ENCODE measurements around the gene KMT2B.
"Not testable (repeated sequence)": the region's sequence is repeated elsewhere in the genome, so short reads cannot be mapped to it uniquely, and the experiment has no call there.

KMT2B gene

DNA sequence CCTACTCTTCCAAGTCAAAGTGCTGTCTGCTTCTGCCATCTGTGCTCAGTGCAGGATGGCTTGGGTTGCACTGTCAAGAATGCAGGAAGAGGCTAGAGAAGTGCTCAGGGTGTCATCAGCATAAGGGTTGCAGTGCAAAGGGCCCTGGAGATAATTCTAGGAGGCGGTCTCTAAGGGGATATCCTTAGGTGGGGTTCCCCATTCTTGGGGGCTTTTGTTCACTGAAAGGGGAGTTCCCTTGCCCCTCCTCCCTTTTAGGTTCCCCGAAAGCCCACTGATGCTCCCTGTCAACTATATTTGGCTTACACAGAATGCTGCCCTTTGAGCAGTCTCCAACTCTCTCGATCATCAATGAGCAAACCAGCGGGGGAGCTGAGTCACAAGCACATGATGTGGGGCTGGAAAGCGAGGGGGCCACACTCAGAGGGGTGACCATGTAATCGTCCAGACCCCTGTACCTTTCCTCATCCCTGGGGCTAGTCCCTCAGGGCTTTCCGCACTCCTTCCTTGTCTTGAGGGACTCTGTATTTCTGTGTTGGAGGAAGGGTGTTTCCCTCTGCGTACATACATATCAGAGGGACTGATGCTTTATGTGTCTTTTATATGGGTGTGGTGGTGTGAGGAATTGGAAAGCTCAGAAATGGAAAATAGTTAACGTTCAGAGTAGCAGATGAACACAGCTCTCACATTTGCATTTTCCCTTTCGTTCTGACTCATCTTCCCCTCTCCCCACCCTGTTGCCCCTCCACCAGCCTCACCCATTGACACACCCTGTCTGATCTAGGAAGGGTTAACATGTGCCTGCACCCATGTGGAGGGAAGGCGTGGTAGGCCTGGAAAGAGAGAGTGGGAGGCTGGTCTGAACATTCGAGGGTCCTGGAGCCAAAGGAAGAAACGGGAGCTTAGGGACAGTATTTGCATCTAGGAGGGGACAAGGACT, 6.7 kb upstream of the KMT2B start:
- in situ Hi-C loops (cut with MboI; ENCODE audit: low sequenced_read_pairs): no loop called here

DNA sequence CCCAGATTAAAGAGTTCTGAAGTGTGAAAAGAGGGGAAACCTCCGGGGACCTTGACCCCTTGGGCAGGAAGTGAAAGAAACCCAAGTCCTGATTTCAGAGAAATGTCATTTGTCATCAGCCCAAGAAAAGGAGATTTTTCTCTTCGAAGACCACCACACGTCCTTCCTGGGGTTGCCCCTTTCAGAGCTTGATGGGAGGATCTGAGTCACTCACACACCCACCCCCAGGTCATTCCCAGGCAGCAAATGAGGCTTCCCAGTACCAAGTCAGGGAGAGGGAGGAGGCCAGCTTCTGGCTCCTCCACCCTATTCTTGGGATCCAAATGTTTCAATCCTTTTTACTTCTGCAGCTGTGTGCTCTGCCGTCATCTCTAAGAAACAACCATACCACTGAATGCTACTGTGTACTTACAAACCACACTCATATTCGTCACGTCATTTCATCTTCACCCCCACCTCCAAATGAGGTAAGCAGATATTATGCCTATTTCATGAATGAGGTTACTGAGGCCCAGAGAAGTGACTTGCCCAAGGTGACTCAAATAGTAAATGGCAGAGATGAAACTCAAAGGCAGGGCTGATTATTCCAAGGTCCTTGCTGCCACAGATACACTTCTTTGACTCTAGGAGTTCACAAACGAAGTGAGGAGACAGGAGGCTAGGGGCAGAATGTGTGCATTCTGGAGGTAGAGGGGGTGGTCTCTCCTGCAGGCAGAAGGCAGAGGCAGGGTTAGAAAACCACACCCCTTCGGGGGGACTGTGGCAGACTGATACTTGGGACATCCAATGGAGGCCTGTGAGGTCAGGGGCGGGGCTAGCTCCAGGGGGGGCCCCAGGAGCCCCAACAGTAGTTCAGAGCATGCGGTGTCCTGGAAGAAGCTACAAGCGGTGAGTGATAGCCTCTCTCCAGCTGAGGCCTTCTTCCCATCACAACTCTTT, 5.0 kb upstream of the KMT2B start:
- in situ Hi-C loops (cut with MboI; ENCODE audit: low sequenced_read_pairs): no loop called here

- in situ Hi-C loops (cut with MboI; ENCODE audit: low sequenced_read_pairs): no loop called here
Observed at GRCh38 chr19:35713506-35713850, 4.3 kb upstream of the KMT2B start.

DNA sequence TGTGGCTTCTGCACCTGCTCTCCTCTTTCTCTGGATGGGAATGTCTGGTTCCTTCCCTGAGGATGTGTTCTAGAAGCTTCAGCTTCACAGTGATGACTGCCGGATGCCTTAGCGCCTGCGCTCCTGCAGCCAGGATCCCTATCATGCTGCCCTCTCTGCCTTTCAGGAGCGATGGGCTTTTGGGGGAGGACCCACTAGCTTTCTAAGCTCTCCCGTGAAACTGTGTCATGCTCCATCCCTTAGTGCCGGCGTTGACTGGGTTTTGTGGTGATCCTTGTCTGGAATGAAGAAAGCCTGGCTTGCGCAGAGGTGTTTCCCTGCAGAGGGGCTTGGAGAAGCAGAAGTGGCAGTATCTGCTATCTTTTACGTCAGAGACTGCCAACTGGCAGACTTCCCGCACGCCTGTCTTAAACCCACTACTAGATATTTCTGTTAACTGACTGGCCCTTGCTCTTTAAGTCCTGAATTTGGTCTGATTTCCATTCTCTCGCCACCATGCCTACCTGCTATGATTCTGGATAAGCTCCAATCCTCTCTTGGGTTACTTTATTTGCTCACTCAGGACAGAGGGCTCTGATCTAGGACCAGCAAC, 3.8 kb upstream of the KMT2B start:
- in situ Hi-C loops (cut with MboI; ENCODE audit: low sequenced_read_pairs): no loop called here

- in situ Hi-C loops (cut with MboI; ENCODE audit: low sequenced_read_pairs): no loop called here
Observed at GRCh38 chr19:35714601-35715354, 3.0 kb upstream of the KMT2B start.

DNA sequence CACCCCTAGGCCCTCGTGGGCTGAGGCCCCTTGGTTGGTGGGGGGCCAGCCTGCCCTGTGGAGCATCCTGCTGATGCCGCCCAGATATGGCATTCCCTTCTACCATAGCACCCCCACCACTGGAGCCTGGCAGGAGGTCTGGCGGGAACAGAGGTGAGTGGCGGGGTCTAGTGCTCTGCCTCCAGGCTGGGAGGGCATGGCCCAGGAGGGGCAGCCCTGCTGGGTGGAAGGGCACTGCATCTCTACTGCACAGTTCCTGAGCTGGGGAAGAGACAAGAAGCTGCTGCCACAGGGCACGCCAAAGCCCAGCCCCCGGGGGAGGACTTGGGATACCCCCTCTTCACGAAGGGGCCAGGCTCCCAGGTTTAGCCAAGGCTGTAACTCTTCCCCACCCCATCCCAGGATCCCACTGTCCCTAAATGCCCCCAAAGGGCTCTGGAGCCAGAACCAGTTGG, 2.4 kb upstream of the KMT2B start:
- in situ Hi-C loops (cut with MboI; ENCODE audit: low sequenced_read_pairs): no loop called here

- in situ Hi-C loops (cut with MboI; ENCODE audit: low sequenced_read_pairs): no loop called here
Observed at GRCh38 chr19:35715981-35716800, 1.6 kb upstream of the KMT2B start.

DNA sequence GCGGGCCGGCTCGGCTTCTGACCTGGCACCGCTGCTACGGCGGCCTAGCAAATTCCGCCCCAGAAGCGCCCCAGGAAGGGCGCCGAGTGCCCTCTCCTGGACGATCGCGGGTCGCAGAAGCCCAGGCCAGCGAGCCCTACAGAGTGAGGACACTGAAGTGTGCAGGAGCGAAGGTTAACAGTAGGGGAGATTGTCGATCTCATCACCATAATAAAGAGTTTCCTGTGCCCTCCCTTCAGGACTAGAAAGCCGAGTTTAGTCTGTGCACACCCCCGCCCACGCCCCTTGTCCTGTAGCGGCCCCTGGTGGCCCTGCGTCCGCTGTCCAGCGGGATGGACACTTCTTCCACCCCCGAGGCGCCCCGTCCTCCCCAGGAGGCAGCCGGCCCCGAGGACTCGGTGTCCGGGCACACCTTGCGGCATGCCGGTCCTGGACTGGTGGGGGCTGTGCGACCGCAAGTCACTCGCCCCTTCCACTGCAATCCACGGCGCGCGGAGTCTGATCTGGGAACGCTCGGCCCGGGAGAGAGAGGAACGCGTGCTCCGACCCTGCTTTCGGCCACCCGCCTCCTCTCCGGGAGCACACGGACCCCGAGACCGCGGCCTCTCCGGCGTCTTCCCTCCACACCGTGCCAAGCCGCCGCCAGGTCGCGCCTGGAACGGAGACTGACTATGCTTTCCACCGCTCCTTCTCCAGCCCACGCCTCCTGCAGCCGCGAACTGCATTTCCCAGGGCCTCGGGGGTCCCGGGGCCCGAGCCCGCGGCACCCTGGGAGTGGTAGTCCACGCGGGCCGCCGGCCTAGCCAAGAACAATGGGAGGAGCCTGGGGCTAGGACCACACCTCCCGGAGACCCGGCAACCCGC, 770 bp upstream of the KMT2B start:
- in situ Hi-C loops (cut with MboI; ENCODE audit: low sequenced_read_pairs): no loop called here

DNA sequence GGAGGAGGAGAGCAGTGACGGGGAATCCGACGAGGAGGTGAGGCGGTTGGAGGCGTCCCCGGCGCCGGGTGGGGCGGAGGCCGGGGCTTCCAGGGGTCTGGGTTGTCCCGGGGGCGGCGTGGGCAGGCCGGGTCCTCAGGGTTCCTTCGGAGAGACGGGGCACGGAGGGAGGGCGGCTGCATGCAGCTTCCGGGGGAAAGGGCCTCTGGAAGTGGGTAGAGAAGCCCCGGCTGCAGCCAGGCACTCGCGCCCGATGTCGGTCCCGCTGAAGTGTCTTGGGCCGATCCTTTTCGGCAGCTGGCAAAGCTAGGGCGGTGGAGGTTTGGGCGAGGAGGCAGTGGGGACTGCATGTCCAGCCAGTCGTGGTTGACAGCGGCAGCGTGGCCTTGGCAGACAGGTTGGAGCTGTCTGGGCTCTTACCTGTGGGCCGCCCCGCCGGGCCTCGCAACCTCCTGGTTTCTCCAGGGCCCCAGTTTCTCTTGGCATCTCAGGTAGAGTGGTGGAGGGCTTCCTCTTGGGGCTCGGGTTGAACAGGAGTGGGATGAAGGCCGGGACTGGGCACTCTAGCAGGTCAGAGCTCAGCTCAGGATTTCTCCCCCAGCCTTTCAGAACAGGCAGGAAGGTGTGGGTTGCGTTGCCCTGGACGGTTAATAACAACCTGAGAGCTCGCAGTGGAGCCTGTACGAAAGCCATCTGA, 690 bp downstream of the KMT2B start:
- in situ Hi-C loops (cut with MboI; ENCODE audit: low sequenced_read_pairs): no loop called here

DNA sequence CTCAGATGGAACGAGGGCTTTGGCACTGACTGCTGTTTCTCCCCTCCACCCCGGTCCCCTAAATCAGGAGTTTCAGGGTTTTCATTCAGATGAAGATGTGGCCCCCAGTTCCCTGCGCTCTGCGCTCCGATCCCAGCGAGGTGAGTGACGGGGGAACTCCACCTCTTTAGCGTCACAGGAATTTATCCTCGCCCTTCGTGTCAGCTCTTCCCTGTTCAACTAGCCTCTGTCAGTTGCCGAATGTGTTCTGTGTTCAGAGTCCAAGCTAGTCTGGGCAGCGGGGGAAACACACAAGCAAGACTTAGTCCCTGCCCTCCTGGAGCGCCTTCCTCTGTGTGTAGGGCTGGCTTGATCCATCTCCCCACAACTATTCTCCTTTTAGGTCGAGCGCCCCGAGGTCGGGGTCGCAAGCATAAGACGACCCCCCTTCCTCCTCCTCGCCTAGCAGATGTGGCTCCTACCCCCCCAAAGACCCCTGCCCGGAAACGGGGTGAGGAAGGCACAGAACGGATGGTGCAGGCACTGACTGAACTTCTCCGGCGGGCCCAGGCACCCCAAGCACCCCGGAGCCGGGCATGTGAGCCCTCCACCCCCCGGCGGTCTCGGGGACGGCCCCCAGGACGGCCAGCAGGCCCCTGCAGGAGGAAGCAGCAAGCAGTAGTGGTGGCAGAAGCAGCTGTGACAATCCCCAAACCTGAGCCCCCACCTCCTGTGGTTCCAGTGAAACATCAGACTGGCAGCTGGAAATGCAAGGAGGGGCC, 1.8 kb downstream of the KMT2B start:
- in situ Hi-C loops (cut with MboI; ENCODE audit: low sequenced_read_pairs): no loop called here

DNA sequence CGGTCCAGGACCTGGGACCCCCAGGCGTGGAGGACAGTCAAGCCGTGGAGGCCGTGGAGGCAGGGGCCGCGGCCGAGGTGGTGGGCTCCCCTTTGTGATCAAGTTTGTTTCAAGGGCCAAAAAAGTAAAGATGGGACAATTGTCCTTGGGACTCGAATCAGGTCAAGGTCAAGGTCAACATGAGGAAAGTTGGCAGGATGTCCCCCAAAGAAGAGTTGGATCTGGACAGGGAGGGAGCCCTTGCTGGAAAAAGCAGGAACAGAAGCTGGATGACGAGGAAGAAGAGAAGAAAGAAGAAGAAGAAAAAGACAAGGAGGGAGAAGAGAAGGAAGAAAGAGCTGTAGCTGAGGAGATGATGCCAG, 2.3 kb downstream of the KMT2B start:
- in situ Hi-C loops (cut with MboI; ENCODE audit: low sequenced_read_pairs): no loop called here

- in situ Hi-C loops (cut with MboI; ENCODE audit: low sequenced_read_pairs): no loop called here
Observed at GRCh38 chr19:35720648-35721047, 2.8 kb downstream of the KMT2B start.

DNA sequence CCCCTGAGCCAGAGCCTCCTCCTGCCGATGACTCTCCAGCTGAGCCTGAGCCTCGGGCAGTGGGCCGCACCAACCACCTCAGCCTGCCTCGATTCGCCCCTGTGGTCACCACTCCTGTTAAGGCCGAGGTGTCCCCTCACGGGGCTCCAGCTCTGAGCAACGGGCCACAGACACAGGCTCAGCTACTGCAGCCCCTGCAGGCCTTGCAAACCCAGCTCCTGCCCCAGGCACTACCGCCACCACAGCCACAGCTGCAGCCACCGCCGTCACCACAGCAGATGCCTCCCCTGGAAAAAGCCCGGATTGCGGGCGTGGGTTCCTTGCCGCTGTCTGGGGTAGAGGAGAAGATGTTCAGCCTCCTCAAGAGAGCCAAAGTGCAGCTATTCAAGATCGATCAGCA, 3.6 kb downstream of the KMT2B start:
- in situ Hi-C loops (cut with MboI; ENCODE audit: low sequenced_read_pairs): no loop called here

- in situ Hi-C loops (cut with MboI; ENCODE audit: low sequenced_read_pairs): no loop called here
Observed at GRCh38 chr19:35722461-35722860, 4.7 kb downstream of the KMT2B start.

- in situ Hi-C loops (cut with MboI; ENCODE audit: low sequenced_read_pairs): no loop called here
Observed at GRCh38 chr19:35722897-35723296, 5.1 kb downstream of the KMT2B start.

GRCh38 chr19:35723671-35724070, 5.9 kb downstream of the KMT2B start:
- in situ Hi-C loops (cut with MboI; ENCODE audit: low sequenced_read_pairs): no loop called here

DNA sequence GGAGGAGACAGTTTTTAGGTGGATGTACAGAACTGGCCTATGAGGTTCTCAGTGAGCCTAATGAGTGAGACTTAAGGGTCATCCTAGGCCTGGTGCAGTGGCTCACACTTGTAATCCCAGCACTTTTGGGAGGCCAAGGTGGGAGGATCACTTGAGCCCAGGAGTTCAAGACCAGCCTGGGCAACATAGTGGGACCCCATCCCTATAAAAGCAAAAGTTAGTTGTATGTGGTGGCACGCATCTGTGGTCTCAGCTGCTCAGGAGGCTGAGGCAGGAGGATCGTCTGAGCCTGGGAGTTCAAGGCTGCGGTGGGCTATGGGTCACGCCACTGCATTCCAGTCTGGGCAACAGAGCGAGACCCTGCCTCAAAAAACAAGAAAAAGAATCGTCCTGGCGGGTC, 6.3 kb downstream of the KMT2B start:
- in situ Hi-C loops (cut with MboI; ENCODE audit: low sequenced_read_pairs): not testable (repeated sequence)

- in situ Hi-C loops (cut with MboI; ENCODE audit: low sequenced_read_pairs): no loop called here
Observed at GRCh38 chr19:35724560-35724959, 6.8 kb downstream of the KMT2B start.

Measured in HL-60/S4 (cell line).